ENCODE data around the gene DLG2. TPM values are rescaled to one million over a fixed set of nuclear protein-coding genes. Genes with fewer than 3 reads are reported as not detected.

DLG2 gene
- total and polyA plus RNA-seq, 2 of the 8 experiments (the other 6 are each of a cell fraction or from before 2014, with no cell fraction given) = 1.7 to 14.3 TPM

DNA sequence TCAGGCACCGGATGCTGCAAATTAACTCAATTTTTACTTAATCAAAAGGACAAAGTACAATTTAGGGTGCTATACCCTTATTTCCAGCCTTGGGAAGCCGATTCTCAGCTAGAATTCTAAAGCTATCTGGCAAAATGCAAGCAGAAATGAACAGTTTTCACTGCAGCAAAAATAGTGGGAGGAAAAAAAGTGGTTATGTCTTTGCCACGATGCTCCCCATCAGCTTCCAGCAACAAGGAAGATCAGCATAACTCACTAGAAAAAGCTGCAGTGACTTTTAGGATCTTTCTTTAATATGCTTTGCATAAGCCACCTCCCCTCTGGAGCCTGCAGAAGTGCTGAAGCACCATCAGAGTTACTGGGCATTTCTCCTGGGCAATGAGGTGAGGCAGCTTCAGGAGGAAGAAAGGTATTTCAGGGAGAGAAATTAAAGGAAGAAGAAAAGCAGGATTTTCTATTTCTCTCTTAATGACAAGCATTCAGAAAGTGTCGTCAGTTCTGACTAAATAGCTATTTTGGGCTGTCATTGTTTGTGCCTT, 702.9 kb downstream of the DLG2 start:
- Histone ChIP-seq H3K4me3 (ENCODE audit: extremely low read depth in 1 of 4, insufficient read depth in 2 of 4, low read depth in 3 of 4, low read length in 4 of 4) (no peak overlapping the region), H3K36me3 (ENCODE audit: control insufficient read depth in 2 of 4, insufficient read depth in 4 of 4, low read length in 3 of 4) (no peaks in the 10 kb centered on the region), H3K14ac (ENCODE audit: insufficient read length) (no peak overlapping the region), H4K5ac (ENCODE audit: insufficient read length, low read depth, low read length) (no peak overlapping the region), H2BK12ac (ENCODE audit: low read depth, low read length) (no peak overlapping the region), H3K79me1 (ENCODE audit: low read depth, low read length) (no peaks in the 10 kb centered on the region), H3K4me2 (ENCODE audit: insufficient read depth in 1 of 2, low read depth in 2 of 2, low read length in 2 of 2) (no peak overlapping the region; a peak in 1 of 4 replicates), H4K91ac (replicated peaks; ENCODE audit: insufficient read length, low read length) (no peak overlapping the region), H3K4me1 (replicated peaks in 1 of 4; ENCODE audit: control insufficient read depth in 3 of 4, insufficient read depth in 4 of 4, low read length in 3 of 4) (peaks cover 0 to 14% (median 9%) of the 10 kb centered on the region in 4 experiments; a peak in 4 of 7 replicates), H3K18ac (ENCODE audit: extremely low read depth, low read length) (no peak overlapping the region), H3K79me2 (ENCODE audit: control insufficient read depth in 1 of 2, insufficient read depth in 2 of 2, low read length in 2 of 2) (no peaks in the 10 kb centered on the region), H3K23ac (ENCODE audit: insufficient read length) (no peak overlapping the region), H2BK120ac (replicated peaks; ENCODE audit: low read depth, low read length) (no peak overlapping the region), H3K27me3 (replicated peaks in 1 of 4; ENCODE audit: control insufficient read depth in 3 of 4, extremely low read depth in 1 of 4, insufficient read depth in 3 of 4, low read length in 3 of 4) (no peaks in the 10 kb centered on the region), H2BK20ac (ENCODE audit: low read length) (no peak overlapping the region), H4K20me1 (replicated peaks in 1 of 2; ENCODE audit: control insufficient read depth in 1 of 2, insufficient read depth in 2 of 2, low read length in 2 of 2) (no peaks in the 10 kb centered on the region), H4K8ac (ENCODE audit: extremely low read depth, insufficient read depth, low read length) (no peak overlapping the region), H3K23me2 (ENCODE audit: low read depth, low read length) (no peaks in the 10 kb centered on the region), H3K27ac (ENCODE audit: low read depth, low read length) (no peak overlapping the region), H2BK15ac (ENCODE audit: low read length) (no peak overlapping the region), H3K56ac (replicated peaks; ENCODE audit: insufficient read length, low read depth, low read length) (no peak overlapping the region), H3K4ac (replicated peaks; ENCODE audit: insufficient read length, low read depth, low read length) (no peak overlapping the region), H2AK5ac (ENCODE audit: low read depth, low read length) (no peak overlapping the region), H3K9ac (replicated peaks in 1 of 4; ENCODE audit: extremely low read depth in 1 of 4, low read depth in 3 of 4, low read length in 3 of 4) (peak overlapping the region in 1 of 4 experiments; percentile 13; a peak in 1 of 7 replicates), H3K9me3 (ENCODE audit: insufficient read depth in 2 of 2, low read depth in 1 of 2, low read length in 1 of 2) (no peaks in the 10 kb centered on the region), H2BK5ac (ENCODE audit: low read depth, low read length) (no peak overlapping the region), H2AFZ (ENCODE audit: low read length) (no peak overlapping the region)
- ChIA-PET POLR2A (ENCODE audit: partially characterized antibody) (no interaction called here), CTCF (ENCODE audit: partially characterized antibody) (interaction anchor here (0.7 to 6.0 kb wide), 7 partner anchors 9 to 71 kb away, joined by 3 to 33 read pairs (median 3); no protein-coding TSS in a partner anchor)
- FAIRE-seq (no peak), DNase-seq (ENCODE audit: low read depth in 1 of 2, low spot score in 2 of 2) (no peak)
- TF ChIP-seq, protein P1, sequence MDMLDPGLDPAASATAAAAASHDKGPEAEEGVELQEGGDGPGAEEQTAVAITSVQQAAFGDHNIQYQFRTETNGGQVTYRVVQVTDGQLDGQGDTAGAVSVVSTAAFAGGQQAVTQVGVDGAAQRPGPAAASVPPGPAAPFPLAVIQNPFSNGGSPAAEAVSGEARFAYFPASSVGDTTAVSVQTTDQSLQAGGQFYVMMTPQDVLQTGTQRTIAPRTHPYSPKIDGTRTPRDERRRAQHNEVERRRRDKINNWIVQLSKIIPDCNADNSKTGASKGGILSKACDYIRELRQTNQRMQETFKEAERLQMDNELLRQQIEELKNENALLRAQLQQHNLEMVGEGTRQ (IDR thresholded peaks at IDR 0.05; ENCODE audit: low read length) = no peak
- TF ChIP-seq CBX5 (IDR thresholded peaks at IDR 0.05; ENCODE audit: low read depth, low read length) (no peak), NANOG (IDR thresholded peaks at IDR 0.05; ENCODE audit: insufficient read depth, low read depth, low read length, poor library complexity, severe bottlenecking) (no peak), POLR2A (IDR thresholded peaks at IDR 0.05; ENCODE audit: control extremely low read depth in 1 of 2, low read depth in 2 of 2, low read length in 2 of 2) (no peak), CHD1 (IDR thresholded peaks at IDR 0.05; ENCODE audit: low read depth, low read length) (no peak), ZNF274 (IDR thresholded peaks at IDR 0.05; ENCODE audit: borderline replicate concordance, extremely low read depth, low read length) (no peak), KDM4A (IDR thresholded peaks at IDR 0.05; ENCODE audit: low read depth, low read length, severe bottlenecking) (no peak), TBP (IDR thresholded peaks at IDR 0.05; ENCODE audit: low read depth, low read length) (no peak), POU5F1 (IDR thresholded peaks at IDR 0.05; ENCODE audit: low read depth, low read length) (no peak), CTBP2 (IDR thresholded peaks at IDR 0.05; ENCODE audit: borderline replicate concordance, insufficient read depth, insufficient read length, low read length) (no peak)
- 82% methylated on average over 4 of the region's 4 CpGs; no CpG with 5 or more reads in 1 of the 2 experiments for WGBS, 2 experiments (ENCODE audit: extremely low coverage in 1 of 2, insufficient coverage in 1 of 2, insufficient read length in 1 of 2, insufficient replicate concordance in 2 of 2, low coverage in 1 of 2, low lambda C conversion rate in 2 of 2, missing lambda C conversion rate in 1 of 2)
